Stomach (tissue), 4 donors: ENCODE data around the gene SLC29A1.

ENCODE experiments used
- EP300 ChIP-seq: sonication (generic); formaldehyde crosslinking; IDR thresholded peaks from one replicate; pipeline ENCODE4 v1.6.1; 2017; ENCODE audit warnings: antibody characterized with exemption
- POLR2A ChIP-seq, 4 donors: fragments of 450-650 bp; IDR thresholded peaks; one replicate each; pipeline ENCODE4 v1.6.1; 2016; ENCODE audit warnings: antibody characterized with exemption in 4 of 4, control low read depth in 2 of 4, mild to moderate bottlenecking in 1 of 4, moderate library complexity in 1 of 4

- TF ChIP-seq EP300 (no peak), POLR2A (IDR thresholded peaks at IDR 0.05) (no peak)
Observed at GRCh38 chr6:44250718-44251123, 27.3 kb downstream of the SLC29A1 start.
